ENCODE measurements around the gene NPSR1.
A peak's percentile ranks its signal among the peaks of the same experiment; 100 is the strongest.

Gene NPSR1

DNA sequence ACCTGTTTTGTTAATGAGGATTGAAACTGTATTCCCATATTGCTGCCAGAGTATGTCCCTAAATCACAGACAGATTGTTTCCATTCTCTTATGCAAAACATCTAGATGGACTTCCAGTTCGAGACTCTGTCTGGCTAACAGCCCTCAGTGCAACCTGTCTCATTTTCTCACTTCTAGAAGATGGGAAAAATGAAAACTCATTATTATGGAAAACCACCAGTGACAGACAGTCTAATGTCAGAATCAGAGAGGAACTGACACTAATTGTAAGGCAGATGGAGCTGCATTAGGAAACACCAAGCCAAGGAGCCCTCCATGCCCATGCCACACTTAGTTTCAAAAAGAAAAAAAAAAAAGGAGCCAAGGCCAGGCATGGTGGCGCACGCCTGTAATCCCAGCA lies 61.6 kb downstream of the NPSR1 start:
- intact Hi-C loops (cut with DNase I), result no loop called here
- no peak for DNase-seq

DNA sequence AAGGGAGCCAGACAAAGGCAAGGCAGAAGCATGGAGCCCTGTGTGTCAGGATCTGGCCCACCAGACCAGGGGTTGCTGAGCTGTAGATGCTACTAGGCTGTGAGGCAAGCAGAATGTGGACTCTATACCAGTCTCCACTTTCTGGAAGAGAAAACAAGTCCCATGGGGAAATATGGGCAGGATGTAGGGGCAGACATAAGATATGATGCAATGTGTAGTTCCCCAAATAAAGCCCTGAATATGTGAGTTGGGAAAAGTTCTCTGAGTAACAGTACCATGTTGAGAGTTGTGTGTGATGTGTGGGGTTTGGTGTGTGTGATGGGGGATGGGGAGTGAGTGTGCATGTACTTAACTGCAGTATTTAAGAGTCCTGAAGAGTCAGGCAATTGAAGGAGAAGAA lies 62.3 kb downstream of the NPSR1 start:
- intact Hi-C loops (cut with DNase I), result no loop called here
- no peak for DNase-seq

DNA sequence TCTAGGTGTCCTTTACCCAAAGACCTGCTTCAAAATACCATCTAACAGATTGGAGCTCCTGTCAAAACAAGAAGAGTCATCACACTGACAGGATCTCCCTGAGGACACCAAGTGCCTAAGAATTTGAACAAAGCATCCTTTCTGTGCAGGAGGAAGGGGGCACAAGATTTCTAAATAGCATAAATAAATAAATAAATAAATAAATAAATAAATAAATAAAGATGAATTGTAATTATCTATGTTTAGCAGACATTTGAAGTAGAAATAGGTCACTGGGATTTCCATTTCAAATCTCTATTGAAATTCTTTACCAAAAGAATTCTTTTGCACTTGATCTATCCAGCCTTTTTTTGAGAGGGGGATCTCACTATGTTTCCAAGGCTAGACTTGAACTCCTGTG lies 65.3 kb downstream of the NPSR1 start:
- no peak for DNase-seq
- intact Hi-C loops (cut with DNase I), result no loop called here

DNA sequence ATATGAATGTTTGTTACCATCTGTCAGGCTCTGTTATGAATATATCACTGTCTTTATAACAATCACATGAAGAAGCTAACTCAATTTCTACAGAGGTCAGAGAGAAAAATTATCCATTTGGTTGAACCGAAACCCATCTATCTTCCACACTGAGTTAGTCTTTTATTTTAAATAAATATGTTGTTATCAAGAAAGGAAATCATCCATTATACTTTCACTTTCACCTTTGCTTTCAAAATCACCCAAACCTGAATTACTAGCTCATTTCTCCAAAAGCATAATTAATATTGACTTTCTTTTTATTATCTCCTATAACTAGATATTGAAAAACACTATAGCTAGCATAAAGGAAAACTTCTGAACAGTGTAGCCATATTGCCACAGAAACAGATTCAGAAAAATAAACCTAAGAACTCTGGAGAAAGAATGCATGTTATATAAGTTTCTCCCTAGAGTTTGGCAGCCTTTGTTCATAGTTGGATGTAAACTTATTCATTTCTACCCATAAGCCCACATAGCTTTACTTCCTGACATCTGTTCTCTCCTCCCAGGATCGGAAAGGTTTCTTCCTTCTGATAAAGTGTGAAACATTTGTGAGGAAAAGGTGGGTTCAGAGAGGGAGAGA lies 66.0 kb downstream of the NPSR1 start:
- DNase-seq, result no peak

DNA sequence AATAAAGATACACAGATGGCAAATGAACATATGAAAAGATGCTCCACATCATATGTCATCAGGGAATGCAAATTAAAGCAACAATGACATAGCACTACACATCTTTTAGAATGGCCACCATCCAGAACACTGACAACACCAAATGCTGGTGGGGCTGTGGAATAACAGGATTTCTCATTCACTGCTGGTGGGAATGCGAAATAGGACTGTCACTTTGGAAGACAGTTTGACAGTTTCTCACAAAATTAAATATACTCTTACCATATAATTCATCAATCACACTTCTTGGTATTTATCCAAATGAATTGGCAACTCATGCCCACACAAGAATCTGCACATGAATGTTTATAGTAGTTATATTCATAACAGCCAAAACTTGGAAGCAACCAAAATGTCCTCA lies 68.2 kb downstream of the NPSR1 start:
- intact Hi-C loops (cut with DNase I), result no loop called here
- no peak for DNase-seq

More for the DNA sequence above, 66.0 kb downstream of the NPSR1 start:
- intact Hi-C loops (cut with DNase I), result no loop called here

DNA sequence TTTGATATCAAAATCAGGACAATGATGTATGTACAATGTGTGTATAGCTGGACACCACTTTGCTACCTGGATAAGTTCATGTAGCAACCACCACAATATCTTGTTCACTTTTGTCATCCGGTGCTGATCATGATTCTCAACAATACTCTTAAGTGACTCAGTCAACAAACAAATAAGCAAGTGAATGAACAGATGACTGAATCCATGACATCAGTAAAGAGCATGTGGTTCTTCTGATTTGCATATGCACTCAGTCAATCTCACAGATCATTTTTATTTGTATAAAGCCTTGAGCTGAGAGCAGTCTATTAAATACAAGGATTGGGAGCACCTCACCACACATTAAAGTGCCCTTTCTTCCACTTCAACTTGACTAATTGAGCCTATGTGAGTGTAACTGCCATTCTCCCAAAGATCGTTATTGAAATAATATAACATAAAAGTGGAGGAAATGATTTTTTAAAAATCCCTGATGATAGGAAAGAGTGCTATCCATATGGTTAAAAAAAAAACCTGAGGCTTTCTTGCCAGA lies 69.5 kb downstream of the NPSR1 start:
- no peak for DNase-seq
- intact Hi-C loops (cut with DNase I), result no loop called here

DNA sequence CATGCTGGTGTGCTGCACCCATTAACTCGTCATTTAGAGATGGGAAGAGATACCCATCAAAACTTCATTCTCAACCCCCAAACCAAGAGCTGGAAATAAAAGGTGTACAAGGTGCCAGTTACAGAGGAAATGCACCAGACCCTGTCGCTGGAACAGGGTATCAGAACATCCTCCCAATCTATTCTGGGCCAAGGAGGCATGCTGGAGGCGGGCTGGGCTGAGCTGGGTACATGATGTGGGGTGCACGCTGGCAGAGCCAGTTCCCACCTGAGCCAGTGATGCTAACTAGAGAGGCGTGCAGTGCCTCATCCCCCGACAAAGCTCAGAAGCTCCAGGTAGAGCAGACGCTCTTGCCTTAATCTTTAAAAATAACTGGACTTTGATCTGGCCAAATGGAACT lies 70.1 kb downstream of the NPSR1 start:
- intact Hi-C loops (cut with DNase I), result no loop called here
- DNase-seq, result no peak

DNA sequence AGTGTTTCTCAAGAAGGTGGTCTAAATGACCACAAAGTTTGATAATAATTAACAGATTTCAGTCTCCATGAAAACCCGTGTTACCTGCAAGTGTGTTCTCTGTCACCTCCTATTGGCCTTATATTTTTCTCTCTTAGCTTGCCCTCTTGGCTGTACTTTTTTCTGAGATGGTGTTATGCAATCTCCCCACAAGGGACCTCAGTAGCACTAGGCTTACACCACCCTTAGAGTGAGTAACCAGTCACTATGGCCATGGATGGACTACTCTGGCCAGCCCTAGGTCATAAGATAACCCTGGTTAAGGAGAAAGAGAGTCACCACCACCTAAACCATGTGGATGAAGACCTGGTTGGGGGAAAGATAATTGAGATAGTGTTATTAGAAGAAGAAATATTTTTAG lies 76.8 kb downstream of the NPSR1 start:
- intact Hi-C loops (cut with DNase I), result no loop called here
- DNase-seq, result no peak

DNA sequence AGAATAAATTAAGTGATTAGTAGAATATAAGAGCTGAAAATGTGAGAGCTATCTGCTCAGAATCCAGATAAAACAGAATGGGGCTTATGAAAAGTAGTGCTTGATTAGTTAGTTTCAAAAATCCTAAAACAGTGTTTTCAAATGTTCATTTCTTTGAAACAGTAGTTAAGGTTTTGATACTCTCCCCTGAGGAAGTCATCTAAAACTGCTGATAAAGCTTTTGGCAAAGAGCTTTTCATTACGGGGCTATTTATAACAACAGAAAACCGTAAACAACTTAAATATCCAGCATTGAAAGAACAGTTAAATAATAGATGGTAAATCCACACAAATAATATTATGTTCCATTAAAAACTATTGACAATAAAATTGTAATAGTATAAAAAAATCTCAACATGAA lies 77.5 kb downstream of the NPSR1 start:
- intact Hi-C loops (cut with DNase I), result no loop called here

DNA sequence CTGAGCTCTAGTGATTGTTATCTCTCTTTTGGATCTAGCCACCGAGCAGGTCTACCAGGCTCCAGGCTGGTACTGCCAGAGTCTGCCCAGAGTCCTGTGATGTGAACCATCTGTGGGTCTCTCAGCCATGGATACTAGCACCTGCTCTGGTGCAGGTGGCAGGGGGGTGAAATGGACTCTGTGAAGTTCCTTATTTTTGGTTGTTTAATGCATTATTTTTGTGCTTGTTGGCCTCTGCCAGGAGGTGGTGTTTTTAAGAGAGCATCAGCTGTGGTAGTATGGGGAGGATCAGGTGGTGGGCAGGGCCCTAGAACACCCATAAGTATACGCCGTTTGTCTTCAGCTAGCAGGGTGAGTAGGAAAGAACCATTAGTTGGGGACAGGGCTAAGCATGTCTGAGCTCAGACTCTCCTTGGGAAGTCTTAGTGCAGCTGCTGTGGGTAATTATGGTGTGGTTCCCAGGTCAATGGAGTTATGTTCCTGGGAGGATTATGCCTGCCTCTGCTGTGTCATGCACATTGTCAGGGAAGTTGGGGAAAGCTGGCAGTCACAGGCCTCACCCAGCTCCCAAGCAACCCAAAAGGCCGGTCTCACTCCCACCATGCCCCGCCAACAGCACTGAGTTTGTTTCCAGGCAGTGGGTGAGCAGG lies 81.8 kb downstream of the NPSR1 start:
- intact Hi-C loops (cut with DNase I), result no loop called here
- DNase-seq, result no peak

More for the DNA sequence above, 77.5 kb downstream of the NPSR1 start:
- DNase-seq, result no peak

DNA sequence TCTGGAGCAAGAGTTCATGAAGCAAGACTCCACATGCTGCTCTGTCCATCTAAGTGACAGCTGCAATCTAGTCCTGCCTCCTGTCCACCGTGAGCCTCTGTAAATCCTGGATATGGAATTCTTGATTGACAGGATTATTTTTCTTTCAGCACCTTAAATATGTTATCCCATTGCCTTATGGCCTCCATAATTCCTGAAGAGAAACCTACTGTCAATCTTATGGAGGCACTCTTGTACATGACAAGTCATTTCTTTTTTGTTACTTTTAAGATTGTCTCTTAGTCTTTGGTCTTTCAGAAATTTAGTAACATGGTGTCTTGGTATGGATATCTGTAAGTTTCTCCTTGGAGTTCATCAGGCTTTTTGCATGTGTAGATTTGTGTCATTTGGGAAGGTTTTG lies 82.8 kb downstream of the NPSR1 start:
- no peak for DNase-seq
- intact Hi-C loops (cut with DNase I), result no loop called here

DNA sequence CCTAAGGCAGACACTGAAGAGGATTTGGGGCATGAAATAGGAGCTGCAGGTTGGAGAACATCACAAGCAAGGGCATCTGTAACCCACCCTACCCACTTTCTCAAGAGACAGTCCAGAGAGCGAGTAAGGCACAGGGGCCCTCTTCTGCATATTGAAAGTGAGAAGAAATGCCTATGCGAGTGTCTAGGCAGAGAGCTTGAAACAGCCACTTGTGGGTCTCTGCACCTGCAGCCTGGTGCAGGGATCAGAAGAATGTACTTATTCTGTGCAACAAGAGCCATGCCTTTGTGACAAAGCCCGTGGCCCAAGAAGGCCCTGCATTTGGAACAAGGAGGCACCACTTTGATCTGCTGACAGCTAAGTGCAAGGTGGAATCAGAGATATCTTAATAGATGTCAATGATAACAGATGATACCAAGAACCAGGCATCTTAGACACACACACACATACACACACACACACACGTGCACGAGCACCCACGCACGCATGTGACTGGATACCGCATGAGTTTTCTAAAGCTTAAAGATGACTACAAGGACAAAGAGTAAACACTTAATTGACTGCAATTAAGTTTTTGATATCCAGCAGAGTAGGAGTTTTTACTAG lies 89.3 kb downstream of the NPSR1 start:
- intact Hi-C loops (cut with DNase I), result no loop called here

DNA sequence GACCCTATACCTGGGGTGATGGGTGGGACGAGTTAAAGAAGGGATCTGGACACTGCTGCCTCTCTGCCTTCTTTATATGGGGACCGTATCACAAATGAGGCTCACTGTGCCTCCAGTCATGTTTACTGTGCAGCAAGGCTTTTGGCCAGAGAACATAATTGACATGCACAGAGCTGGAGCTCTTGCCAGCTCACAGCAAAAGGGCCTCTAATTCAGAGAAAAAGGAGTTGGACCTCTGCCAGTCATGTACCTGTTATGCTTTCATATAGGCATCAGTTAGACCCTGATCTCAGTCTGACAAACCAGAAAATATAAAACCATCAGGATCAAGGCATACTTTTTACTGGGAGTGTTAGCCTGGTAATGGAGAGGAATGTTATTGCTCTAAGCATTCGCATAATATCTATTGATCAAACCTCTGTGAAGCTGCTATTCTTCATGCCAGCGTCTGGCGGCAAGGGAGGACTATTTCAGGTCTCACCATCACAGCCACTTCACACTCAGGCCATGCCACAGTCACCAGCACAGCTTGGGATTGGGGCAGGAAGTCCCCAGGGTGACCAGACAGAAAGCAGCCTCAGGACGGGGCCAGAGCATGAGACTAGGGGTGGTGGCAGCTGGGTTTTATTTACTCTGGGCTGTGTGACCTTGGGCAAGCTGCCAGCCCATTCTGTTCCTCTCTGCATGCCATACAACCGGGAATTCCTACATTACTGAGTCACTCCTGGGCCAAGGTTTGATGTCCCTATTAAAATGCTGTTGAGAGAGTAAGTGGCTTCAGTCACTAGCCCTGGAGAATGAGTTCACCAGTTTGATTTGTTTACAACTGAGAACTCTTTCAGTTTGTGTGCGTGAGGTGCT lies 90.1 kb downstream of the NPSR1 start:
- peak in 2 of 10 donors; percentile 14 to 82 for DNase-seq
- intact Hi-C loops (cut with DNase I), result no loop called here

More for the DNA sequence above, 89.3 kb downstream of the NPSR1 start:
- no peak for DNase-seq

DNA sequence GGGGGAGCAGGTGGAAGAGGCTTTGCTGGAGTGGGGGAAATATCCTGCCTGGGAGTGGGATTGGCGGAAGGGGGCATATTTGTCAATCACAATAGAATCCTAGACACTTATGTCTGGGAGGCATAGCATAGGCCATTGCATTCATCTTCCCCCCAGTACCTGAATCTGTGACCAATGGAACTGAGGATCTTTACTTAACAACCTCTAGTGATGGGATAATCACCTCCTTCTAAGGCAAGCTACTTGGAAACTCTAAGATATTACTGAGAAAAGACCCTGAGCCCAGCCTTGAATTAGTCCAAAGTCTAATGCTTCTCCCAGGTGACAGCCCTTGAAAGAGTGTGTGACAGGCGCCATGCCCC lies 90.7 kb downstream of the NPSR1 start:
- intact Hi-C loops (cut with DNase I), result no loop called here
- peak in 1 of 10 donors; percentile 37 for DNase-seq

DNA sequence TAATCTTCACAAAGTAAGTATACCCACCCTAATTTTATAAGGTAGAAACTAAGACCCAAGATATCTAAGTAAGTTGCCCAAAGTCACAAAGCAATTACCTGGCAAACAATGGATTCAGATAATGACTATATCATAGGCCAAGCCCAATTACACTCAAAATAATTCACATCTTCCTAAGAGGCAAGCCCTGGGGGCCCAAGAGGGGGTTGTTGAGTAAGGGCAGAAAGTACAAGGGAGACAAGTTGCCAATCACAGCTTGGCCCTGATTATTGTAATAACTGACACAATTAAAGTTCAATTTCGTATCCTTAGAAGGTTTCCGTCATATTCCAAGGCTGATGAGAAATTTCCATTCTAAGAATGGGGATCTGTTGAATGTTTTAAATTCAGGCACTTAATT lies 91.4 kb downstream of the NPSR1 start:
- intact Hi-C loops (cut with DNase I), result no loop called here
- DNase-seq, result no peak

DNA sequence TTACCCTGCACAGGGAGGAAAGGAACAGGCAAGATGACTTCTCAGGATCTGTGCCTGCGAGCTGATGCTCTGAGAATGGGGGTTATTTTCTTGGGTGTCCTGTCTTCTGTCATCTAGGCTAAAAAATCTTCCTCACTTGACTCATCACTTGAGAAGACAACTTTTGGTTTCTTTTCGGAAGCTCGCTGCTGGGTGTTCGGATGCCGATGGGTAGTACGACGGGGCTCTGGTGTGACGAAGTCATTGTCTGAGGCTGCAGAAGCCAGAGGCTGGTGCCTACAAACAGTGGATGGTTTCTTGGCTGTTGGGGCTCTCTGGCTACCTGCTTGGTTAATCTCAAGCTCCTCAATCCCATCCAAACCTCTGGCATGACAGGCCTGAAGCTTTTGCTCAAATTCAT lies 92.2 kb downstream of the NPSR1 start:
- intact Hi-C loops (cut with DNase I), result loop anchor here (10.0 kb wide), 1 partner anchor 285 kb away; the partner anchor contains the start of gene DPY19L1
- DNase-seq, result peak in 1 of 10 donors; percentile 40

DNA sequence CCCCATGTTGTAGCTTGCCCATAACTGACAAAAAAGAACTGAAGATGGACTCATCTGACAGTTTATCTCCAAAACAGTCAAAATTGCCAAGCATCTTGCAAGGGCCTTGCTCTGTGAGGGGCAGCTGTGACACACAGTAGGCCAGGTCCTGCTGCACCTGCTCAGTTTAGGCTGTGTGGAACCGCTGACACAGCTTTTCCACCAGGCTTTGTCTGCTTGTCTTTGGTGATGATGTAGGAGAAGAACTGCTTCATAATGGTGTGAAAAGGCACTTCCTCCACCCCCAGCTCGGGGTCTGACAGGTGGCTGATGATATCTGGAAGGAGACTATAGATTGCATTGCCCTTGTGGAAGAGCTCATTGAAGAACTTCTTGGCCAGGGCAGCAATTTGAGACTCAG lies 92.6 kb downstream of the NPSR1 start:
- intact Hi-C loops (cut with DNase I), result loop anchor here (10.0 kb wide), 1 partner anchor 284 kb away; the partner anchor contains the start of gene DPY19L1

DNA sequence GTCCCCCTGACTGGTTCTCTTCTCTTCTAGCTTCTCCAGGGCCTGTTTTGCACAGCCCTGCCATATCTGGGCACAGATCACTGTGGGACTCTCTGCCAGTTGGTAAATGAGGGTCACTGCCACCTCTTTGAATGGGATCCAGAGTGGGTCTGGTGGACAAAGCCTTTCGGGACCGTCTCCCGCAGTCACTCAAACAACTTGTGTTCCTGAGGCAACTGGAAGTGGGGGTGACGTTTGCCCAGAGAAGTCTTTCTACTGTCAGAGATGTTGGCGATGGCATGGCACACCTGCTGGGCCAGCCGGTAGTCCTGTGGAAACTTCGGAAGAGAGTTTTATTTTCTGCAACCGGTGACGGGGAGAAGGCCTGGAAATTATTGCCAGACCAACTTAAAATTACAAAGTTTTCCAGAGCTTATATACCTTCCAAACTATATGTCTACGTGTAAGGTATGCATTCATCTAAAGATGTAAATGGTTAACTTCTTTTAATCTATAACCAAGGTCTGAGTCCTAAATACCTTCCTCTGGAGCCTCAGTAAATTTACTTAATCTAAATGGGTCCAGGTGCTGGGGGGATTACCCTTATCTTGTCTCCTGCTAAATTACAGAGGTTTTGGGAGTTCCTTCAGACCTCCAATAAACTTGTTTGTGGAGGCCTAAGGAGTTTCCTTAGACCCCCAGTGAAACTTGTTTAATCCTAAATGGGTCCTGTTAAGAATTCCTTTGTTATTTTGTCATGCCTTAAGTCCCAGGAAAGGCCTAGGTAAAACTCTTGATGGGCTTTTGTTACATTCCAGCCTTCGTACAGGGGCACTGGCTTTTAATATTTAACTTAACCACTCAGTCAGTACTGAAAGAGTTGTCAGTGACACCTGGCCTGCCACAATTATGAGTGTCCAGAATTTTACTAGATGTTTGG lies 94.0 kb downstream of the NPSR1 start:
- DNase-seq, result peak in 1 of 10 donors; percentile 51
- intact Hi-C loops (cut with DNase I), result loop anchor here (10.0 kb wide), 1 partner anchor 283 kb away; the partner anchor contains the start of gene DPY19L1

More for the DNA sequence above, 92.6 kb downstream of the NPSR1 start:
- DNase-seq, result peak in 1 of 10 donors; percentile 18

DNA sequence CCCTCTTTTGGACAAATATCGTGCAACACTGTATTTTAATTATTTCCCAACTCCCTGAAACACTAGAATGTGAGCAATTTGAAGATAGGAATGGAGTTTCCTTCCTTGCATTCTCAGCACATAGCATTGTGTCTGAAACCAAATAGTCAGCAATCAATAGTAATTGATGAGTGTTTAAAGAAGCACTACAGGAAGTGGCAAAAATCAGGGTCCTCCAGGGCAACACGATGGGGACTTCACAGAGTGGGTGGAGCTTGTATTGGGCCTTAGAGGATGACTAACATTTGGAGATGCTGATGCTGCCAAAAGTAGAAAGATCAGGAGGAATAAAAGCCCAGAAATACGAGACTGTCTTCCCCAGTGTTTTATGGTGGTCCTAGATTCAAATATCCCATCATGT lies 94.9 kb downstream of the NPSR1 start:
- no peak for DNase-seq
- intact Hi-C loops (cut with DNase I), result loop anchor here (10.0 kb wide), 1 partner anchor 282 kb away; the partner anchor contains the start of gene DPY19L1
